DND-41 (cell line): ENCODE measurements around the gene SLC15A2.
"Not testable (repeated sequence)": the region's sequence is repeated elsewhere in the genome, so short reads cannot be mapped to it uniquely, and the experiment has no call there.

ENCODE experiments used
- ATAC-seq: fragments of 200-7000 bp; cut with Tn5 transposase; 3 replicates; pipeline ENCODE4 v1.9.1; 2021; ENCODE audit warnings: low read depth; ENCODE audit not compliant: insufficient read depth
- DNase-seq: peaks from one replicate; pipeline ENCODE4 v3.0.0-alpha.2; 2020
- H2AFZ ChIP-seq: 2 replicates; pipeline ENCODE4 v1.6.0; 2012; ENCODE audit warnings: low read depth, low read length
- H3K27ac ChIP-seq: 2 replicates; pipeline ENCODE4 v1.5.1; 2012; ENCODE audit warnings: low read length, inconsistent platforms
- H3K27me3 ChIP-seq: fragments of 200-600 bp; sonication (generic); 2 replicates; pipeline ENCODE4 v1.6.0; 2012; ENCODE audit warnings: low read length, mild to moderate bottlenecking, inconsistent platforms; ENCODE audit not compliant: insufficient read depth, poor library complexity
- H3K36me3 ChIP-seq: 2 replicates; pipeline ENCODE4 v1.5.1; 2012; ENCODE audit warnings: low read length, inconsistent platforms; ENCODE audit not compliant: insufficient read depth
- H3K4me1 ChIP-seq: 2 replicates; pipeline ENCODE4 v1.5.1; 2012; ENCODE audit warnings: mild to moderate bottlenecking, low read length; ENCODE audit not compliant: insufficient read depth
- H3K4me2 ChIP-seq: 2 replicates; pipeline ENCODE4 v1.6.0; 2012; ENCODE audit warnings: mild to moderate bottlenecking, moderate library complexity, low read length, inconsistent platforms; ENCODE audit not compliant: insufficient read depth
- H3K4me3 ChIP-seq, 2 experiments: fragments of 200-600 bp in 1 of 2; shearing (Covaris generic) in 1 of 2; 2 replicates each; pipeline ENCODE4 v1.5.1; 2012 to 2016; ENCODE audit warnings: inconsistent platforms in 2 of 2, low read length in 2 of 2, mild to moderate bottlenecking in 2 of 2, low read depth in 1 of 2, moderate library complexity in 1 of 2
- H3K79me2 ChIP-seq: 2 replicates; pipeline ENCODE4 v1.6.0; 2012; ENCODE audit warnings: low read length, inconsistent platforms; ENCODE audit not compliant: insufficient read depth
- H3K9ac ChIP-seq: 2 replicates; pipeline ENCODE4 v1.6.0; 2012; ENCODE audit warnings: low read depth, mild to moderate bottlenecking, inconsistent platforms, low read length, moderate library complexity
- H3K9me3 ChIP-seq: 2 replicates; pipeline ENCODE4 v1.5.1; 2012; ENCODE audit warnings: low read length, moderate library complexity, mild to moderate bottlenecking, inconsistent platforms; ENCODE audit not compliant: insufficient read depth, severe bottlenecking
- H4K20me1 ChIP-seq: 2 replicates; pipeline ENCODE4 v1.6.0; 2012; ENCODE audit warnings: low read length; ENCODE audit not compliant: insufficient read depth
- EZH2 ChIP-seq: IDR thresholded peaks from 3 replicates; pipeline ENCODE4 v1.6.1; 2012; ENCODE audit warnings: borderline replicate concordance, low read depth, mild to moderate bottlenecking, moderate library complexity, low read length, inconsistent platforms; ENCODE audit not compliant: severe bottlenecking
- TF ChIP-seq, protein P1 (sequence below): IDR thresholded peaks from 2 replicates; pipeline ENCODE4 v1.5.1; 2012; ENCODE audit warnings: borderline replicate concordance, low read length, moderate library complexity, mild to moderate bottlenecking; ENCODE audit not compliant: poor library complexity, severe bottlenecking; ENCODE audit errors: extremely low read depth

SLC15A2 gene

DNA sequence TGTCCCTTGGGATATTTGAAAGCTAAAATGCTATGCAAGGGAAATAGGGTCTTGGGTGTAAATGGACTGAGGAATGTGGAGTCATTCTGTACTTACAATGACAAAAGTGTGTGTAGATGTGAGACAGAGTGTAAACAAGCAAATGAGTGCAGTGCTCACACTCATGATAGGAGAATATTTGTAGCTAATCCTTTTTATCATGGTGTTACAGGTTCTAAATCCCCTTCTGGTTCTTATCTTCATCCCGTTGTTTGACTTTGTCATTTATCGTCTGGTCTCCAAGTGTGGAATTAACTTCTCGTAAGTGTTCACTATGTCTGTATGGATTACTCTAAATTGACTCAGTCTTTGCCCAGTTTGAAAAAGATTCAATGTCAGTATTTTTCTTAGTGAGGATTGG lies 30.5 kb downstream of the SLC15A2 start:
- H3K36me3 ChIP-seq, result no peaks in the 10 kb centered on the region
- H3K27ac ChIP-seq, result no peak overlapping the region
- H3K4me3 ChIP-seq, result no peak overlapping the region
- H2AFZ ChIP-seq, result no peak overlapping the region
- H3K9ac ChIP-seq, result no peak overlapping the region
- no peaks in the 10 kb centered on the region for H3K9me3 ChIP-seq
- no peak overlapping the region for H3K4me2 ChIP-seq
- no peaks in the 10 kb centered on the region for H3K27me3 ChIP-seq
- DNase-seq (no peak), ATAC-seq (no peak)
- TF ChIP-seq, protein P1, sequence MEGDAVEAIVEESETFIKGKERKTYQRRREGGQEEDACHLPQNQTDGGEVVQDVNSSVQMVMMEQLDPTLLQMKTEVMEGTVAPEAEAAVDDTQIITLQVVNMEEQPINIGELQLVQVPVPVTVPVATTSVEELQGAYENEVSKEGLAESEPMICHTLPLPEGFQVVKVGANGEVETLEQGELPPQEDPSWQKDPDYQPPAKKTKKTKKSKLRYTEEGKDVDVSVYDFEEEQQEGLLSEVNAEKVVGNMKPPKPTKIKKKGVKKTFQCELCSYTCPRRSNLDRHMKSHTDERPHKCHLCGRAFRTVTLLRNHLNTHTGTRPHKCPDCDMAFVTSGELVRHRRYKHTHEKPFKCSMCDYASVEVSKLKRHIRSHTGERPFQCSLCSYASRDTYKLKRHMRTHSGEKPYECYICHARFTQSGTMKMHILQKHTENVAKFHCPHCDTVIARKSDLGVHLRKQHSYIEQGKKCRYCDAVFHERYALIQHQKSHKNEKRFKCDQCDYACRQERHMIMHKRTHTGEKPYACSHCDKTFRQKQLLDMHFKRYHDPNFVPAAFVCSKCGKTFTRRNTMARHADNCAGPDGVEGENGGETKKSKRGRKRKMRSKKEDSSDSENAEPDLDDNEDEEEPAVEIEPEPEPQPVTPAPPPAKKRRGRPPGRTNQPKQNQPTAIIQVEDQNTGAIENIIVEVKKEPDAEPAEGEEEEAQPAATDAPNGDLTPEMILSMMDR, result no peak
- no peak for TF ChIP-seq EZH2
- H4K20me1 ChIP-seq, result no peaks in the 10 kb centered on the region
- no peaks in the 10 kb centered on the region for H3K79me2 ChIP-seq
- no peaks in the 10 kb centered on the region for H3K4me1 ChIP-seq

DNA sequence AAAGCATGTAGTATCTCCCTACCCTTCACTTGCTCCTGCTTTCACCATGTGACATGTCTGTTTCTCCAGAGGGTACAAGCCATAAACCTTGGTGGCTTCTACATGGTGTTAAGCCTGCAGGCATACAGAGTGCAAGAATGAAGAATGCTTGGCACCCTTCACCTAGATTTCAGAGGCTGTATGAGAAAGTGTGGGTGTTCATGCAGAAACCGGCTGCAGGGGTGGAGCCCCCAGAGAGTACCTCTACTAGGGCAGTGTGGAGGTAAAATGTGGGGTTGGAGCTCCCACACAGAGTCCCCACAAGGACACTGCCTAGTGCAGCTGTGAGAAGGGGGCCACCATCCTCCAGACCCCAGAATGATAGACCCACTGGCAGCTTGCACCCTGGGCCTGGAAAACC lies 32.2 kb downstream of the SLC15A2 start:
- Histone ChIP-seq H3K27ac (no peak overlapping the region), H3K4me2 (no peak overlapping the region), H3K27me3 (no peaks in the 10 kb centered on the region), H3K9ac (no peak overlapping the region), H3K4me1 (no peaks in the 10 kb centered on the region), H4K20me1 (no peaks in the 10 kb centered on the region), H3K4me3 (no peak overlapping the region), H3K79me2 (no peaks in the 10 kb centered on the region), H3K36me3 (no peaks in the 10 kb centered on the region), H2AFZ (no peak overlapping the region), H3K9me3 (no peaks in the 10 kb centered on the region)
- TF ChIP-seq, protein P1, result no peak
- TF ChIP-seq EZH2, result no peak
- ATAC-seq, result no peak
- no peak for DNase-seq

DNA sequence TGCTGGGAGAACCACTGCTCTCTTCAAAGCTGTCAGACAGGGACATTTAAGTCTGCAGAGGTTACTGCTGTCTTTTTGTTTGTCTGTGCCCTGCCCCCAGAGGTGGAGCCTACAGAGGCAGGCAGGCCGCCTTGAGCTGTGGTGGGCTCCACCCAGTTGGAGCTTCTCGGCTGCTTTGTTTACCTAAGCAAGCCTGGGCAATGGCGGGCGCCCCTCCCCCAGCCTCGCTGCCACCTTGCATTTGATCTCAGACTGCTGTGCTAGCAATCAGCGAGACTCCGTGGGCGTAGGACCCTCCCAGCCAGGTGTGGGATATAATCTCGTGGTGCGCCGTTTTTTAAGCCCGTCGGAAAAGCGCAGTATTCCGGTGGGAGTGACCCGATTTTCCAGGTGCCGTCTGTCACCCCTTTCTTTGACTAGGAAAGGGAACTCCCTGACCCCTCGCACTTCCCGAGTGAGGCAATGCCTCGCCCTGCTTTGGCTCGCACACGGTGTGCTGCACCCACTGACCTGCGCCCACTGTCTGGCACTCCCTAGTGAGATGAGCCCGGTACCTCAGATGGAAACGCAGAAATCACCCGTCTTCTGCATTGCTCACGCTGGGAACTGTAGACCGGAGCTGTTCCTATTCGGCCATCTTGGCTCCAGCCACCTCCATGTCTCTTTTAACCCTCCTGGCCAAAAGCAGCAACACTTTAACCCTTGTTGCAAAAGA lies 44.1 kb downstream of the SLC15A2 start:
- not testable (repeated sequence) for H3K27ac ChIP-seq, H3K36me3 ChIP-seq, H3K27me3 ChIP-seq, H3K9ac ChIP-seq, DNase-seq, H3K79me2 ChIP-seq, ATAC-seq, H3K9me3 ChIP-seq, H3K4me2 ChIP-seq, H3K4me1 ChIP-seq, H2AFZ ChIP-seq, H3K4me3 ChIP-seq, H4K20me1 ChIP-seq

DNA sequence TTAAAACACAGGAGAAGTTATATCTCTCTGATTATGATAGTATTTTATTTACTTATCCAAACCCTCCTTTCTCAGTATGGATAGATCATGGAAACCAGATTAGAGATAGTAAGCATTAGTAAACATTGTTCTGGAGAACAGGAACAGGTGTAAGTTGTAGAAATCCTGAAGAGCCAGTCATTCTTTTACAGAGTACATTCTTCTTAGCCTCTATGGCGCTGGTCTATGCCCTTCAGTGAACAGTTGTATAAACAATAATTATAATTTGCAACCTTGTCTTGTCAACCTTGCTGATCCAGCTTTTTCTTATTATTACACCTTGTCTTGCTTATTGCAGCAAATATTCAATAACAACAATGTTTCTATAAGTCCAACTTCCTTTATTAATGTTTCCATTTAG lies 47.4 kb downstream of the SLC15A2 start:
- Histone ChIP-seq H3K27ac (no peak overlapping the region), H3K9me3 (no peaks in the 10 kb centered on the region), H3K4me3 (no peak overlapping the region), H3K4me2 (no peak overlapping the region), H3K36me3 (no peaks in the 10 kb centered on the region), H2AFZ (no peak overlapping the region), H3K4me1 (no peaks in the 10 kb centered on the region), H3K79me2 (no peaks in the 10 kb centered on the region), H4K20me1 (no peaks in the 10 kb centered on the region), H3K27me3 (no peaks in the 10 kb centered on the region), H3K9ac (no peak overlapping the region)
- DNase-seq (no peak), ATAC-seq (no peak)
- TF ChIP-seq, protein P1, result no peak
- no peak for TF ChIP-seq EZH2
